LNCAP (cell line): ENCODE measurements around the gene CEP120.

Experiments
- TF ChIP-seq, protein P1 (sequence below): fragments of 450-650 bp; IDR thresholded peaks from 2 replicates; pipeline ENCODE4 v1.5.1; 2017; ENCODE audit warnings: mild to moderate bottlenecking

CEP120 gene

DNA sequence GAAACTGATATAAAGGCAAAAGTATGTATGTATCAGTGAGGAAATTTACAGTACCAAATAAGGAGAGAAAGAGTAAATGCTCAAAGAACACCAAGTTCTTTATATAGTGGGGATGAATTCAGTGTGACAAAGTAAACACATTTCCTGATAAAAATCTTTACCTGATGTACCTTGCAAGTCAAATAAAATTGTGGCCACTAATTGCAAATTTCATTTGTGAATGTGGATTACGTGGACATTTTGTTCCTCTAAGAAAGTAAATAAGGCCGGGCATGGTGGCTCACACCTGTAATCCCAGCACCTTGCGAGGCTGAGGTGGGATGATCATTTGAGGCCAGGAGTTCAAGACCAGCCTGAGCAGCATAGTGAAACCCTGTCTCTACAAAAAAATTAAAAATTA, 25.7 kb downstream of the CEP120 start:
- TF ChIP-seq, protein P1, sequence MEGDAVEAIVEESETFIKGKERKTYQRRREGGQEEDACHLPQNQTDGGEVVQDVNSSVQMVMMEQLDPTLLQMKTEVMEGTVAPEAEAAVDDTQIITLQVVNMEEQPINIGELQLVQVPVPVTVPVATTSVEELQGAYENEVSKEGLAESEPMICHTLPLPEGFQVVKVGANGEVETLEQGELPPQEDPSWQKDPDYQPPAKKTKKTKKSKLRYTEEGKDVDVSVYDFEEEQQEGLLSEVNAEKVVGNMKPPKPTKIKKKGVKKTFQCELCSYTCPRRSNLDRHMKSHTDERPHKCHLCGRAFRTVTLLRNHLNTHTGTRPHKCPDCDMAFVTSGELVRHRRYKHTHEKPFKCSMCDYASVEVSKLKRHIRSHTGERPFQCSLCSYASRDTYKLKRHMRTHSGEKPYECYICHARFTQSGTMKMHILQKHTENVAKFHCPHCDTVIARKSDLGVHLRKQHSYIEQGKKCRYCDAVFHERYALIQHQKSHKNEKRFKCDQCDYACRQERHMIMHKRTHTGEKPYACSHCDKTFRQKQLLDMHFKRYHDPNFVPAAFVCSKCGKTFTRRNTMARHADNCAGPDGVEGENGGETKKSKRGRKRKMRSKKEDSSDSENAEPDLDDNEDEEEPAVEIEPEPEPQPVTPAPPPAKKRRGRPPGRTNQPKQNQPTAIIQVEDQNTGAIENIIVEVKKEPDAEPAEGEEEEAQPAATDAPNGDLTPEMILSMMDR: no peak

DNA sequence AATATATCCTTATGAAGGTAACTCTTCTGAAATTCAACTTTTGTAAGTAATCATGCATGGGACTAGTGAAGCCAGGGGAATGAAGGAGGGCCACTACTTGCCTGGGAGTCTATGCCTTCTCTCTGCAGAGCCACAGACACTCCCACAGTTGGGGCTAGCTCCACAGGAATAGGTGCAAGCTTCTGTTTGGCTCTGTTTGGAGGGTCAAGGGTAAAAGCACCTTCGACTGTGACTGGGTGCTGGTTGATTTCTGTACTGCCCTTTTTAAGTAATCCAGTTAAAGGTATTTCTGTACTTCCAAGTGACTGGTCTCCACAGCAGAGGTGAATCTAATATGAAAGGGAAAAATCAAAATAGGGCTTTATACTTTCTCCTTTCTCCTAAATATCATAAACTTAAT, 32.2 kb downstream of the CEP120 start:
- TF ChIP-seq, protein P1: no peak

DNA sequence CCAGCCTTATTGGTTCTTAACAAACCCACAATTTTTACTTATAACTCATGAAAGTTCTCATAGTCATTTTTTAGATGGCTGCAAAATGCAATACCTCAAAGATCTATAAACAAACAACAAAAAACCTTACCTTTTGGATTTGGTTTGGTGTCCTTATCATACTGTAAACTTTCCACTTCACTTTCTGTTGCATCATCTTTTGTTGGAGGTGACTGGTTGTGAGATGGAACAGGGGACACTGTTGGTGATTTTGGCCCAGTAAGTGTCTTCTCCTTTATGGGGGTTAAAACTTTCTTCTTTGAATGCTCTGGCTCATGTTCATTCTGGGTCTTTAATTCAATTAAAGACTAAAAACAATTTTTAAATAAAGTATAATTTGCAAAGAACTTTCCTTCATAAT, 33.4 kb downstream of the CEP120 start:
- TF ChIP-seq, protein P1: no peak

DNA sequence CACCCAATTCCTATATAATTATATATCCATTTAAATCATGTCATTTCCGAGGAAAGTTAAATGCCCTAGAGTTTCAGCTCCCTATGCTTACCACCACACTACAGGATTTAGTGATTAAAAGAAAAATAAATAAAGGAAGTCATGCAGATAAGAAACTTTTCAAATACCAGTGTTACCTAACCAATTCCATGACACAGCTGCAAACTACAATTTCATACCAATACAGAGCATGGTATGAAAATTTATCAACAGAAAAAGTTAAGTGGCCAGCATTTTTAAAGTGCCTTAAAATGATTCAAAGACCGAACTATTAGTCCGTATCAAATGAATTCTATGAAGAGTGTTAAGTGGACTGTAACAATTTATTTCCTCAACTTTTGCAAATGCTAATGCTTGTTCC, 35.9 kb downstream of the CEP120 start:
- TF ChIP-seq, protein P1: no peak

DNA sequence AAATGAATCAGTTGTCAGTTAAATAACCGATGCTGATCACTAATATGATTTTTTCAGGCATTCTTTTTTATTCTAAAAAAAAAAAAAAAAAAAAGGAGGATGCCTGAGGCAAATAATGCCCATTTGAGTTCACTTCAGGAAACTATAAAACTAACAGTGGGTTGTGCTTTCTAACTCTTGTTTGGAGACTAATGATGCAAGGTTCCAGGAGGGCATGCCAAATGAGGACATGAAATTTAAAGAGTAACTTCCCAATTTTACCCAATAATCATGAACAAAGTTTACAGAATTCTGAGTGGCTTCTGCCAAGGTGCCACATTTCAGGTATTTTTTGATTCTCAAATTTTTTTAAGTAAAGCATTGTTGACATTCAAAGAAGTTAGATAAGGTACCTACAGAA, 41.0 kb downstream of the CEP120 start:
- TF ChIP-seq, protein P1: no peak

DNA sequence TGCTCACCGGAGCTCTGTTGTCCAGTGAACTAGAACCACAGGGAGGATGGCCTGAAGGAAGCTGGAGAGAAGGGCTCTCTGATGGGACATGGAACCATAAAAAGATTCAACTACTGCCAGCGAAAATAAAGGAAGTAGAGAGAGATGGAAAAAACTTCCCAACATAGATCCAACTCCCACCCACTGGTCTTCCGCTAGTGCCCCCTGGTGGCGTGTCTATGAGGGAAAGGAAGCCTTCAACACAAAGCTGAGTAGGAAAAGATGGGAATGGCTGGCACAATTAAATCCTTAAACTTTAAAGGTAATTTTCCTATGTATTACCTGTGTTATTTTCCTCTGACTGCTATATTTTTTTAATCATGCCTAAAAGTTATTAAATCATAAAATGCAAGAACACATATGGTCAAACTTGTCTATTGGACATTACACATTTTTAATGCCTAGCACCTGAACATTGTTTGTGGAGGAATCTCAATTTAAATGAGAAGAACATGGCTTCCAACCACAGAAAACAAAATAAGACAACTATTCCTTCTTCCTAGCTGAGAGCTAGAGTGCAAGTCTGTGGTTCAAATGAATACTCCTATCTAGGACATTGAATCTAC, 51.5 kb downstream of the CEP120 start:
- TF ChIP-seq, protein P1: peak; percentile 61

DNA sequence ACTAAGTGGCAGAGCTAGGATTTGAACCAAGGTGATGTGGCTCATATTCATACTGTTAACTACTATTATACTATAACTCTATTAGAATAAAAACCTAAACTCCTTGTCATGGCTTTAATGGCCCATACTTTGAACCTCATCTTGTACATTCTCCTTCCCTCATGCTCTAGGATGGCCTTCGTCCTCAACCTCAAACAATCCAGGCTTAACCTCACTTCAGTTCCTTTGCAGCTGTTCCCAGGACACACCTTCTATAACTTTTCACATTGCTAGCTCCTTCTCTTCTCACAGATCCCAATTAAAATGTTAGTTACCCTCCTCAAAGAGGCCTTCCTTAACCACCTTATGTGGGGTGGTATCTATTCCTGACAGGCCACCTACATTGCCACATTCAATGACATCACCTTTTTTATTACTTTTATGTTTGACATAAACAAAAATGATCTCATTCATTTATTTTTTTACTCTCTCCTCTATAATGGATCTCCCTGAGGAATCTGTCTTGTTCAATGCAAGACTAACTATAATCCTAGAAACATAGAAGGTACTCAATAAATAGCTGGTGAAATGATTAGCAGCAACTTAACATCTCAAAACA, 53.7 kb downstream of the CEP120 start:
- TF ChIP-seq, protein P1: no peak

DNA sequence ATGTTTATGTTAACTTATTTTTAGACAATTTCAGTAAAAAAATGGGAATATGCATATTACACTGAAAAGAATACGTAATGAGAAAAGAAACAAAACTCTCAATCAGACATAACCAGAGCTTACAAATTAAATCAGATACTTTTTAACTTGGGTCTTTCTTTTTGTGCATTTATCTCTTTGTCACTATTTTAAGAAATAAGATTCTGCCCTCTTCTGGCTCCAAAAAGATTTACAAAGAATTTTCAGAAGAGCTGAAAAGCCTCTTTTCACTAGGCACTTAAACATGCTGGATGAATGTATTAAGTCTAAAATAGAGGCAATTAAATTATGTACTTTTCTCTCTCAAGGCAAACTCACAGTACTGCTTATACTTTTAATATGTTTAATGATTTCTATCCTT, 55.5 kb downstream of the CEP120 start:
- TF ChIP-seq, protein P1: peak; percentile 57
